ENCODE results near the gene NKD2.
"Not testable (repeated sequence)": the region's sequence is repeated elsewhere in the genome, so short reads cannot be mapped to it uniquely, and the experiment has no call there.

The NKD2 gene

DNA sequence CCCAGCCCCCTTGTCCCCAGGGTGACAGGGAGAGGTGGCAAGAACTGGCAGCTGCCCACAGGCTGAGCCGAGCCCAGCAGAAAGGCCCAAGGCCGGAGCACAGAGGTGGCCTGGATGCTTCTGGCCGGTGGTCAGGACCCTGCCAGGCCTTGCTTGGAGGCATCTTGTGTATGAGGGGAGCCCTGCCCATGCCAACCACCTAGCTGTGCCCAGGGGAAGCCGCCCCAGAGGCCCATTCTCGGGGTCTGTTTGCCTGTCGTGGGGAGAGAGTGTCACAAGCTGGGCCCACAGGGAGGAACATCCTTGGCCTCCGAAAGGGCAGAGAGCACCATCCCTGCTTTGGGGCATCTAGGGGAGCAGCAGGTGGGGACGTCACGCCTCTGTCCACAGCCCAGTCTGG lies 10.0 kb downstream of the NKD2 start:
- DNase-seq (ENCODE audit: low spot score): no peak
- TF ChIP-seq CTCF (IDR thresholded peaks at IDR 0.05; ENCODE audit: extremely low read depth, missing control alignments): no peak

DNA sequence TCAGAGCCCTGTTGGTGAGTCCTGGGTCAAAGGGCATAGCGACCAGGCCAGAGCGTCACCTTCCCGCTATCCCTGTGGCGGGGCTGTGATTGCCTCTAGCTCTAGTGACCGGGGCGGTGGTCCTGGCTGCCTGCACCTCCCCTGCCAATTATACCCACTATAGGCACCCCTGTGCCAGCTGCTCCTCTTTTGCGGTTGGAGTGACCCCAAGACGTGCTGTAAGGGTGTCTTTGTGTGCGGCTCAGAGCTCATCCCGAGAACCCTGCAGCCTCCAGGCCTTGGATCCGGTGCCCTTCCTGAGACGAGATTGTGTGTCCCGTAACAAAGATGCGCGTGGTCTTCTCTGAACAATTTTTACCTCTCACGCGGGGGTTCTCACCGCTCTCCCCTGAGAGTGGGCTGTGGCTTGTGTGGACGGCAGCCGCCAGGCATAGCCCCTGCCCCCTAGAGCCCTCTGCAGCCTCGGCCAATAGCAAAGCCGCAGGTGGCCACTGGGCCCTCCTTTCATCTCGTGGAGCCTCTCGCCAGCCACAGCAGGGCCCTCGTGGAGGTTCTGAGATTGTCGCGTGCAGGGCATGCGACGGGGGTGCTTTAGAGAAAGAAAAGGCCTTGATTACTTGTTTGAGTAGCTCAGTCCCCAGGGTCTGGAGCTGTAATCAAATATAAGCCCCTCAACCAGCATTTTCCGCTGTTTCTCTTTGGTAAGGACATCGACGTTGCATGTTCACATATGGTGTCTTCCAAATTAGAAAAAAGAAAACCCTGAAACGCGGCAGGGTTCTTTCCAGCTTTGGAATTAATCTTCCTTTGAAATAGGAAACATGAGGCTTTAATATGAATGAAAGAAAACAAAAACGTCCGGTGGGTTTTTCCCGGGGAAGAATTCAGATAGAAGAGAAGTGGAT lies 10.7 kb downstream of the NKD2 start:
- no peak for TF ChIP-seq CTCF (IDR thresholded peaks at IDR 0.05; ENCODE audit: extremely low read depth, missing control alignments)

GRCh38 chr5:1020452-1020961 lies 11.9 kb downstream of the NKD2 start:
- no peak for TF ChIP-seq CTCF (IDR thresholded peaks at IDR 0.05; ENCODE audit: extremely low read depth, missing control alignments)
- no peak for DNase-seq (ENCODE audit: low spot score)

More for the DNA sequence above, 10.7 kb downstream of the NKD2 start:
- no peak for DNase-seq (ENCODE audit: low spot score)

DNA sequence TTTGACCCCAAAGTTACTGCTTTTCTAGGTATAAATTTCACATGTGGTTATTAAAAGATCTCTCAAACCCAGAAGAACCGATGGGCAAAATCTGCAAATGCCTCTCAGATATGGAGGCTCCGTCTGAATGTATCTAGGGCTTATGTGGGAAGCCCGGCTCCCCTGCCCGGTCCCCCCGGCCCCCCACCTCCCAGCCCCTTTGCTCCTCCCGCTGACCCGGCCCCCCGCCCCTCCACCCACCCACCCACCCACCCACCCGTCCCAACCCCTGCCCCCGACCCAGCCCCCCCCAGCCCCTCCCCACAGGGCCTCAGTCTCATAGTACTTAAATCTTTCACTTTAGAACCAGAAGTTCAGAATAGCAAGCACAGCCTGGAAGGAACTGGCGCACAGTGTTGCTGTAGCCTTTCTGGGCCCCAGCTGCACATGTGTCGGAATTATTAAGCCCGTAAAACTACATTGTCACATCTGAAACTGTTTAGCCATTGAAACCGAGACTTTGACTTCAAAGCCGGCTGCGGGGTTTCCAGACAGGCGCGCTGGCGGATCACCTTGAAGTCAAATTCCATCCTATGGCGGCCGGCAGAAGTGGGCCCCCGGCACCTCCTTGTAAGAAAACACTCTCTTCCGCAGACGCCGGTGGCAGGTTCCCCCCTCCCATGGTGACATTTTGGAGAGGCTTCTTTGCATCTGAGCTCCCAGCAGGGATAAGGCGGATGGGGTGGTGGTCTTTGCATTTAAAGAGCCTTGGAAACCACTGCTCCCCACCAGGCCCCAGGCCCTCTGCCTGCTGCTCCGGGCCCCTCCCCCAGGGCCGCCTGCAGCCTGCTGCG lies 12.8 kb downstream of the NKD2 start:
- DNase-seq (ENCODE audit: low spot score): no peak
- TF ChIP-seq CTCF (IDR thresholded peaks at IDR 0.05; ENCODE audit: extremely low read depth, missing control alignments): no peak

GRCh38 chr5:1021969-1022336 lies 13.4 kb downstream of the NKD2 start:
- DNase-seq (ENCODE audit: low spot score): not testable (repeated sequence)

- TF ChIP-seq CTCF (IDR thresholded peaks at IDR 0.05; ENCODE audit: extremely low read depth, missing control alignments): no peak
- DNase-seq (ENCODE audit: low spot score): no peak
Observed at GRCh38 chr5:1026700-1027621, 18.4 kb downstream of the NKD2 start.
